Measurements from ENCODE around the gene TUBB. TPM values are rescaled to one million over a fixed set of nuclear protein-coding genes. Genes with fewer than 3 reads are reported as not detected.
A peak's percentile ranks its signal among the peaks of the same experiment; 100 is the strongest.
"Not testable (repeated sequence)": the region's sequence is repeated elsewhere in the genome, so short reads cannot be mapped to it uniquely, and the experiment has no call there.

Gene TUBB
- total and polyA plus RNA-seq, 8 donors: 67.5 to 223 (median 137) TPM

GRCh38 chr6:30719356-30719755, 796 bp upstream of the TUBB start:
- Histone ChIP-seq H3K27ac (peak overlapping the region; percentile 87 to 99 (median 98)), H3K27me3 (no peaks in the 10 kb centered on the region), H3K4me1 (peaks cover 29 to 62% (median 58%) of the 10 kb centered on the region in 4 donors), H3K36me3 (peaks cover 20 to 33% (median 27%) of the 10 kb centered on the region in 4 donors), H3K9me3 (no peaks in the 10 kb centered on the region), H3K4me3 (peak overlapping the region; percentile 72 to 90 (median 86))
- no peak for TF ChIP-seq CTCF (IDR thresholded peaks at IDR 0.05)
- TF ChIP-seq POLR2A (IDR thresholded peaks at IDR 0.05): no peak
- no peak for TF ChIP-seq POLR2AphosphoS5 (IDR thresholded peaks at IDR 0.05)
- TF ChIP-seq EP300 (IDR thresholded peaks at IDR 0.05): no peak
- 16 to 24% (median 20%) methylated on average over 8 of the region's 8 CpGs for WGBS, 5 donors
- DNase-seq: peak in 1 of 2 donors; percentile 33
- intact Hi-C loops (cut with DNase I; ENCODE audit: low total_unique reads): no loop called here

- H3K9me3 ChIP-seq: no peaks in the 10 kb centered on the region
- peaks cover 31 to 36% (median 33%) of the 10 kb centered on the region in 4 donors for H3K36me3 ChIP-seq
- peak overlapping the region; percentile 93 to 99 (median 98) for H3K27ac ChIP-seq
- peak; percentile 65 to 89 for DNase-seq
- TF ChIP-seq POLR2AphosphoS5 (IDR thresholded peaks at IDR 0.05): peak in 2 of 3 donors; percentile 31 to 34
- TF ChIP-seq POLR2A (IDR thresholded peaks at IDR 0.05): no peak
- intact Hi-C loops (cut with DNase I; ENCODE audit: low total_unique reads): no loop called here
- peak overlapping the region; percentile 72 to 90 (median 86) for H3K4me3 ChIP-seq
- WGBS, 5 donors: 0 to 1% (median 0%) methylated on average over 26 to 29 of the region's 29 CpGs
- no peaks in the 10 kb centered on the region for H3K27me3 ChIP-seq
- peaks cover 29 to 74% (median 64%) of the 10 kb centered on the region in 4 donors for H3K4me1 ChIP-seq
Measured at GRCh38 chr6:30720738-30721197, 616 bp downstream of the TUBB start.

GRCh38 chr6:30721198-30722024, 1.3 kb downstream of the TUBB start:
- WGBS, 5 donors: 0 to 1% (median 1%) methylated on average over 43 to 71 of the region's 71 CpGs
- Histone ChIP-seq H3K36me3 (peaks cover 31 to 42% (median 40%) of the 10 kb centered on the region in 4 donors), H3K4me3 (peak overlapping the region; percentile 72 to 90 (median 86)), H3K27me3 (no peaks in the 10 kb centered on the region), H3K4me1 (peaks cover 29 to 74% (median 60%) of the 10 kb centered on the region in 4 donors), H3K27ac (peak overlapping the region; percentile 93 to 99 (median 98)), H3K9me3 (no peaks in the 10 kb centered on the region)
- TF ChIP-seq CTCF (IDR thresholded peaks at IDR 0.05) (peak in 3 of 7 experiments; percentile 44 to 80 (median 51)), POLR2AphosphoS5 (IDR thresholded peaks at IDR 0.05) (peak; percentile 34 to 77 (median 65)), POLR2A (IDR thresholded peaks at IDR 0.05) (no peak)
- DNase-seq: peak; percentile 94 to 98
- intact Hi-C loops (cut with DNase I; ENCODE audit: low total_unique reads): no loop called here

GRCh38 chr6:30722025-30722279, 1.8 kb downstream of the TUBB start:
- Histone ChIP-seq H3K4me3 (peak overlapping the region; percentile 72 to 90 (median 86)), H3K4me1 (peaks cover 29 to 69% (median 55%) of the 10 kb centered on the region in 4 donors), H3K27ac (peak overlapping the region; percentile 91 to 99 (median 98)), H3K36me3 (peaks cover 34 to 48% (median 45%) of the 10 kb centered on the region in 4 donors)
- 3 to 8% (median 5%) methylated on average over 10 of the region's 10 CpGs for WGBS, 5 donors
- H3K27me3 ChIP-seq; DNase-seq; H3K9me3 ChIP-seq; intact Hi-C loops (cut with DNase I; ENCODE audit: low total_unique reads): not testable (repeated sequence)

GRCh38 chr6:30722280-30723112, 2.3 kb downstream of the TUBB start:
- no peaks in the 10 kb centered on the region for H3K27me3 ChIP-seq
- H3K9me3 ChIP-seq: no peaks in the 10 kb centered on the region
- peak overlapping the region; percentile 91 to 99 (median 98) for H3K27ac ChIP-seq
- H3K4me3 ChIP-seq: peak overlapping the region; percentile 72 to 90 (median 86)
- TF ChIP-seq POLR2AphosphoS5 (IDR thresholded peaks at IDR 0.05): peak in 2 of 3 donors; percentile 33 to 84
- TF ChIP-seq POLR2A (IDR thresholded peaks at IDR 0.05): no peak
- TF ChIP-seq EP300 (IDR thresholded peaks at IDR 0.05): no peak
- peak in 6 of 7 experiments; percentile 73 to 99 (median 98) for TF ChIP-seq CTCF (IDR thresholded peaks at IDR 0.05)
- DNase-seq: peak; percentile 88 to 93
- H3K4me1 ChIP-seq: peaks cover 29 to 72% (median 55%) of the 10 kb centered on the region in 4 donors
- 7 to 10% (median 8%) methylated on average over 27 of the region's 27 CpGs for WGBS, 5 donors
- H3K36me3 ChIP-seq: peaks cover 40 to 53% (median 50%) of the 10 kb centered on the region in 4 donors
- intact Hi-C loops (cut with DNase I; ENCODE audit: low total_unique reads): no loop called here

- H3K27ac ChIP-seq: peak overlapping the region in 4 of 5 donors; percentile 93 to 99 (median 98)
- intact Hi-C loops (cut with DNase I; ENCODE audit: low total_unique reads): not testable (repeated sequence)
Measured at GRCh38 chr6:30723159-30723842, 3.1 kb downstream of the TUBB start.

More at GRCh38 chr6:30723159-30723842, 3.1 kb downstream of the TUBB start:
- not testable (repeated sequence) for H3K27me3 ChIP-seq, H3K9me3 ChIP-seq, DNase-seq
- Histone ChIP-seq H3K36me3 (peaks cover 48 to 61% (median 58%) of the 10 kb centered on the region in 4 donors), H3K4me3 (peak overlapping the region in 1 of 4 donors; percentile 11), H3K4me1 (peaks cover 24 to 72% (median 50%) of the 10 kb centered on the region in 4 donors)
- WGBS, 5 donors: 47 to 55% (median 51%) methylated on average over 16 of the region's 16 CpGs

Measured in stomach (tissue), 9 donors.